Bone marrow (tissue), 2 donors: ENCODE measurements around the gene PGGT1B.
A peak's percentile ranks its signal among the peaks of the same experiment; 100 is the strongest.

ENCODE experiments used
- DNase-seq, 2 donors: peaks; one replicate each; lab custom pipeline; 2025; lab: John Stamatoyannopoulos, UW

PGGT1B gene

GRCh38 chr5:115180165-115180709 is 82.4 kb downstream of the PGGT1B start:
- DNase-seq, result peak in 1 of 2 donors; percentile 45

- no peak for DNase-seq
Measured at GRCh38 chr5:115179394-115180164, 83.1 kb downstream of the PGGT1B start.

GRCh38 chr5:115179030-115179393 is 83.7 kb downstream of the PGGT1B start:
- no peak for DNase-seq

- no peak for DNase-seq
Measured at GRCh38 chr5:115170929-115171510, 91.7 kb downstream of the PGGT1B start.

GRCh38 chr5:115170134-115170928 is 92.3 kb downstream of the PGGT1B start:
- DNase-seq, result no peak

- DNase-seq, result peak; percentile 66 to 93
Measured at GRCh38 chr5:115169487-115170133, 93.1 kb downstream of the PGGT1B start, which contains the start of gene TRIM36. Gene TRIM36 (minus strand): TSS chr5:115169908. CDS start chr5:115169634, 274 bp downstream.

- DNase-seq, result peak in 1 of 2 donors; percentile 86
Measured at GRCh38 chr5:115168829-115169486, 93.7 kb downstream of the PGGT1B start.

- no peak for DNase-seq
Measured at GRCh38 chr5:115166744-115167393, 95.8 kb downstream of the PGGT1B start.

GRCh38 chr5:115165790-115166189 is 96.9 kb downstream of the PGGT1B start:
- no peak for DNase-seq

- DNase-seq, result no peak
Measured at GRCh38 chr5:115160975-115161475, 101.7 kb downstream of the PGGT1B start.
